HFFc6 (cell line): ENCODE data around the gene H2BW1. TPM values are rescaled to one million over a fixed set of nuclear protein-coding genes. Genes with fewer than 3 reads are reported as not detected.
"Not testable (repeated sequence)": the region's sequence is repeated elsewhere in the genome, so short reads cannot be mapped to it uniquely, and the experiment has no call there.

Source experiments
- DNase-seq: peaks from one replicate; pipeline ENCODE4 v3.0.0-alpha.2; 2018
- H3K27ac Mint-ChIP-seq: 2 replicates; pipeline ENCODE4 v1.8.0; 2020; ENCODE audit warnings: mild to moderate bottlenecking, mixed read lengths
- H3K27me3 Mint-ChIP-seq: 2 replicates; pipeline ENCODE4 v1.8.0; 2021; ENCODE audit warnings: mild to moderate bottlenecking, moderate library complexity, mixed read lengths; ENCODE audit not compliant: insufficient read depth
- H3K36me3 Mint-ChIP-seq: 2 replicates; pipeline ENCODE4 v1.8.0; 2021; ENCODE audit warnings: low read depth, mixed read lengths
- H3K4me1 Mint-ChIP-seq: 2 replicates; pipeline ENCODE4 v1.8.0; 2020; ENCODE audit warnings: low read depth, mixed read lengths
- H3K4me3 Mint-ChIP-seq: 2 replicates; pipeline ENCODE4 v1.8.0; 2020; ENCODE audit warnings: mild to moderate bottlenecking, moderate library complexity, mixed read lengths
- H3K9me3 Mint-ChIP-seq: 2 replicates; pipeline ENCODE4 v1.8.0; 2020; ENCODE audit warnings: mild to moderate bottlenecking, mixed read lengths
- CTCF ChIP-seq: fragments of 200-600 bp; sonication (generic); IDR thresholded peaks from 2 replicates; pipeline ENCODE4 v1.5.0; 2021; ENCODE audit warnings: antibody characterized with exemption, mild to moderate bottlenecking
- long read RNA-seq: library from polyadenylated mRNA; unstranded; transcript quantifications from one replicate; pipeline ENCODE4 v2.0.0, GENCODE V29; 2019
- total RNA-seq, 6 experiments: library from RNA; stranded (reverse); fragmentation: NEBNext Ultra II Directional; extraction: Animal tissue kit (Norgen Biotek cat#: 25700); gene quantifications; 2 replicates in 1 of 6; 3 replicates in 5 of 6; pipeline ENCODE4 v1.2.3, GENCODE V29; 2021

Gene H2BW1
- total RNA-seq, result not detected
- long read RNA-seq, result 0 reads

GRCh38 chrX:104013606-104014005, at the start of gene H2BW1:
H2BW1 (minus strand) TSS chrX:104013708; CDS start chrX:104013576, 132 bp downstream.
- no peaks in the 10 kb centered on the region for H3K9me3 Mint-ChIP-seq
- no peak within 1 kb of the TSS for H3K27ac Mint-ChIP-seq
- H3K36me3 Mint-ChIP-seq, result no peaks in the 10 kb centered on the region
- no peak for DNase-seq
- H3K27me3 Mint-ChIP-seq, result peaks cover 23% of the 10 kb centered on the region
- no peak within 1 kb of the TSS for H3K4me3 Mint-ChIP-seq
- TF ChIP-seq CTCF, result no peak
- H3K4me1 Mint-ChIP-seq, result no peaks in the 10 kb centered on the region

GRCh38 chrX:104062636-104063035, 49.1 kb upstream of the H2BW1 start:
- DNase-seq, H3K4me1 Mint-ChIP-seq, H3K27ac Mint-ChIP-seq, H3K36me3 Mint-ChIP-seq, H3K27me3 Mint-ChIP-seq, H3K4me3 Mint-ChIP-seq, H3K9me3 Mint-ChIP-seq: not testable (repeated sequence)

GRCh38 chrX:104054956-104055355, 41.4 kb upstream of the H2BW1 start:
- H3K36me3 Mint-ChIP-seq, H3K27me3 Mint-ChIP-seq, H3K4me1 Mint-ChIP-seq, DNase-seq, H3K27ac Mint-ChIP-seq, H3K9me3 Mint-ChIP-seq, H3K4me3 Mint-ChIP-seq: not testable (repeated sequence)

- no peaks in the 10 kb centered on the region for H3K9me3 Mint-ChIP-seq
- no peaks in the 10 kb centered on the region for H3K4me1 Mint-ChIP-seq
- no peak for DNase-seq
- no peak for TF ChIP-seq CTCF
- H3K36me3 Mint-ChIP-seq, result no peaks in the 10 kb centered on the region
- peaks cover 13% of the 10 kb centered on the region for H3K27me3 Mint-ChIP-seq
- H3K4me3 Mint-ChIP-seq, result no peak overlapping the region
- H3K27ac Mint-ChIP-seq, result no peak overlapping the region
Measured at GRCh38 chrX:104047171-104047570, 33.7 kb upstream of the H2BW1 start.

GRCh38 chrX:104045642-104046041, 32.1 kb upstream of the H2BW1 start:
- Mint-ChIP-seq H3K4me1 (no peaks in the 10 kb centered on the region), H3K27me3 (peaks cover 14% of the 10 kb centered on the region), H3K4me3 (no peak overlapping the region)

GRCh38 chrX:104041003-104041402, 27.5 kb upstream of the H2BW1 start:
- H3K27me3 Mint-ChIP-seq, result peaks cover 19% of the 10 kb centered on the region
- H3K4me1 Mint-ChIP-seq, result no peaks in the 10 kb centered on the region
- H3K4me3 Mint-ChIP-seq, result no peak overlapping the region
- no peaks in the 10 kb centered on the region for H3K36me3 Mint-ChIP-seq
- H3K9me3 Mint-ChIP-seq, result no peaks in the 10 kb centered on the region
- DNase-seq, result no peak
- TF ChIP-seq CTCF, result no peak
- H3K27ac Mint-ChIP-seq, result no peak overlapping the region

More at GRCh38 chrX:104045642-104046041, 32.1 kb upstream of the H2BW1 start:
- TF ChIP-seq CTCF, result no peak
- no peak for DNase-seq
- Mint-ChIP-seq H3K27ac (no peak overlapping the region), H3K9me3 (no peaks in the 10 kb centered on the region), H3K36me3 (no peaks in the 10 kb centered on the region)
